Measurements from ENCODE around the gene YBX1.
"Not testable (repeated sequence)": the region's sequence is repeated elsewhere in the genome, so short reads cannot be mapped to it uniquely, and the experiment has no call there.

YBX1 gene

DNA sequence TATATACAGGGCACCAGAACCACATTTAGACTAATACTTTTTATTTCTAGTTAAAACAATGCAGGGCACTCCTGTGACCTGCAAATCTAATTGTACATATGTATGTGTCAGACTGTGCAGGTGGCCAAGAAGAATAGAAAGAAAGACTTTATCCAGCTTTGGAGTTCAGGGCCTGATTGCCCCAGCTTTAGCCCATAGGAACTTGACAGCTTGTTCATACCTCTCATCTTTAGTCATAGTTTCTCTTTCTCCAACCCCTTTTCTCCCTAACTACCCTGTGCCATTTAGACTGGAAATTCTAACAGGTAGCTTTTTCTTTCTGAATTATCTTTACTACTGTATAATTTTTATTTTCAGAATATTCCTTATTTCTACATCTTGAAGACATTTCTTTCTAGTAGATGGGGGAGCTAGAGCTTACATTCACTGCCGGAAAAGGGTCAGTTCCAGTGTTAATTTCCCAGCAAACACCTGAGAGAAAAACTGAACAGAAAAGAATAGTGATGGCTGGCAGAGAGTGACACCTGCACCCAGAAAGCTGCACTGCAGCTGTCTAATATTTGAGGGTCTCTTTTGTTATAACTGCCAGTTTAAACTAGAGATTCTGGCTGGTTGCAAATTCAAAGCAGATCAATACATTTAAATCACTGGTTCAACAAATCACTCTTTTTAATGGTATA lies 8.4 kb downstream of the YBX1 start:
- no peak for DNase-seq

DNA sequence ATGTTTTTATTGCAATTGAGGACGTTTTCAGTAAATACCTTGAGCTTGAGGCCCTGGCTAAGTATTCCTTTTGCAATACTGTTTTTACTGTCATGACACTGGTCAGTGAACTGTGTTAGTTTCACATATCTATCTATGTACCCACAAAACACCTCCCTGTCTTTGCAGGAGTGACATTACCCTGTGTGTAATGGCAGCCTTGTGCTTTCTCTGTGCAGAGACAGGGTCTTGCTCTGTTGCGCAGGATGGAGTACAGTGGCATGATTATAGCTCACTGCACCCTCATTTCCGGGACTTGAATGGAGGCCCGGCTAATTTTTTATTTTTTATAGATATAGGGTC lies 8.9 kb downstream of the YBX1 start:
- no peak for DNase-seq

DNA sequence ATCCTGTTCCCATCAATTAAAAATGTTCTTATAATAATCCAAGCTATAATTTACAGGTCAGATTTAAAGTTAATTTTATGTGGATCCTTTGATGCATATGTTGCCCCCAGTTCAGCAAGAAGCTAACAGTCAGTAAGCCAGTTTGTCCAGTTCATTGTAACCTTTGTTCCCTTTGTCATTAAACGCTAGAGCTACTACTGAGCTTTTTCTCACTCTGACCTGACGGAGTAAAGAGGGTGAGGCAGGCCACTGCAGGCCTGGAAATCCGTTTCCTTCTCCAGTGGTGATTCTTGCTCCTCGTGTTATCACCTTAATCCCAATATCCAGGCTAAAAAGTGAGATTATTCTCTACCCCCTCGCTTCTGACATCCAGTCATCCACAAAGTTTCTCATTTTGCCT lies 10.2 kb downstream of the YBX1 start:
- no peak for DNase-seq

DNA sequence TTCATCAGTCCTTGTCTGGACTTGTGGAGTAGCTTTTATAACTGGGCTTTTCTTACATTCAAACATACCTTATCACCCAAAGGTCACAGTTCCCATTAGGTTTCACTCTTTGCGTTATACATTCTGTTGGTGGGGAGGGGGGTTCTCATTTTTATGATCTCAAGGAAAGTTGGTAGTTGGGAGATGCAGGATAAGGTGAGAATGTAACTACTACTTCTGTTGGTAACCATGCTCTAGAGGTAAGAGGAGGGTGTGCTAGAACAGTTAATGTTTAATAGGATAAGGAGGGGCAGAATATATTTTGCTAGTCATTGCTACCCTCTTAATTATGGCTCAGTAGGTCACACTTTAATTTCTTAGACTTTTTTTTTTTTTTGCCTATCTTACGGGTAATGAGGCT lies 10.7 kb downstream of the YBX1 start:
- DNase-seq, result no peak

DNA sequence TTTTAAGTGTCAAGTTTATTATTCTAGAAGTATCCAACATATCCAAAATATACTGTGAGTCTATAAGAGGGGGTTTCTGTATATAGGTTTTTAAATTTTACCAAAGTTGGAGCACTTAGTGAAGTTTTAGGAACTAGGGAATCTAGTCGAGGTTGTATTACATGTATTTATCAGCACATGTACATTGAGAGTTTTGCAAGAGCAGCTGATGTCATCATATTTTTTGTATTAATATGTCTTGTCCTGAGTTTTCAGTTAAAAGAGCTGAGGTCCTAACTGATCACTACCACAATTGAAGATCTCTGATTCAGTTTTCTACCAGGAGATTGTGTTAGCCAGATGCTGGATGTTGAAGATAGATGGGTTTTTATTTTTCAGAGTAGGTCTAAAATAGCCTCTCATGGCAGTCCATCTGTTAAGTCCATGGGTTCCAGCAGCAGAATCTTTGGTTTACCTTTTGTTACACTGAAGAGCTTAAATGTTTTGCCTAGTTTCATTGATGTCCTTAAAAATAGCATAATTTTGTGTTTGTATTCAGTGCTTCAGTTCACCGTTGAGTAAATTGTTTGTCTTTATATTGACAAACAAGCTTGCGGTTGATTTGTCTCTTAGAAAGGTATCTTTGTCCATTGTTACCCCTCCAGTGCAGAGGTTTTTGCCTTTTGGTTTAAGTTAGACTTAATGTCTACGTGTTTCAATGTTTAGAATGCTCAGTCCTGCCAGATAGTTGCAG lies 16.0 kb downstream of the YBX1 start:
- DNase-seq, result no peak

DNA sequence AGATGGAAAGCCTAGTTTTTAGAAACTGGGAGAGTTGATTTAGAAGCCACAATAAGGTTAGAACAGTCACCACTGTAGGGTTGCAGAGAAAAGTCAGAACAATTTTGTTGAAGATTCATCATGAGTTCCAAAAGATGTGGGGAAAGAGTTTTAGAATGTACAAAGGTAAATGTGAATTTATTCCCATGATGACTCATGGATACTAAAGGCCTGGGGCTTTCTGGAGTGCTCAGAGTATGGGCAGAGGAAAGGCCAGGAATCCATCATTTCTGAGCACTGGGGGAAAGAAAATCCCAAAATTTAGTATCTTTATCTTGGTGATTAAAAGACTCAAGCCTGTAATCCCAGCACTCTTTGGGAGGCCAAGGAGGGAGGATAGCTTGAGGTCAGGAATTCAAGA lies 17.8 kb downstream of the YBX1 start:
- DNase-seq, result no peak

DNA sequence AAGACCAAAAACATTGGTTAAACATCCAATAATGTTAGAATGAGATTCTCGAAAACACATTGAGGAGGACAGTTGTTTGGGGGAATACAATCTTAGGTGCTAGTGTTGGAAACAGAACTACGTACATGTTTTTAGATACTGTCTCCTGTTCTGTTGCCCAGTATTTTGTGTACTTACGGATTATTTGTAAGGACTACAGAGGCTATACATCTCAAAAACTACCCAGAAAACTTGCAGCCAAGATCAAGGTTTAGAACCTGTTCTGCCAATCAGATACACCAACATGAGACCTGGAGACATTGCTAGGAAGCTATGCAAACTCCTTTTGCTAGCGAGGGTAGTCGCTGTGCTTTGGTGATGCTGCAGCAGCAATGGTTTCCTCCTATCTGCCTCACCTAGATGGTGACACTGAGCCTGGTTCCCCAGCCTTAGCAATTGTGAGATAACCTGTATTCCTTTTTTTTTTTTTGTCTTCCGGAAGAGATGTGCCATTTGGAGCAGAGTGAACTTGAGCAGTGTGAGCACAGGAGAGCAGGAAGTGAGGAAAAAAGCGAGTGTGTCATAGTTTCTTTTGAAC lies 21.8 kb downstream of the YBX1 start:
- no peak for DNase-seq

DNA sequence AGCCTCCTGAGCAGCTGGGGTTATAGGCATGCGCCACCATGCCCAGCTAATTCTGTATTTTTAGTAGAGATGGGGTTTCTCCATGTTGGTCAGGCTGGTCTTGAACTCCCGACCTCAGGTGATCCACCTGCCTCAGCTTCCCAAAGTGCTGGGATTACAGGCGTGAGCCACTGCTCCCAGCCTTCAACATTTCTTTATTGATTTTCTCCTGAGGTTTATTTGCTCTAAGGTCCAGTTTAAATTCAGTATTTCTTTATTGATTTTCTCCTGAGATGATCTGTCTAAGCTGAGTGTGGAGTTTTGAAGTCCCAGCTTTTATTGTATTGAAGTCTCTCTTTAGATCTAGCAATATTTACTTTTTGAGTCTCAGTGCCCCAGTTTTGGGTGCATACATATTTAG lies 30.6 kb downstream of the YBX1 start:
- DNase-seq, result not testable (repeated sequence)

DNA sequence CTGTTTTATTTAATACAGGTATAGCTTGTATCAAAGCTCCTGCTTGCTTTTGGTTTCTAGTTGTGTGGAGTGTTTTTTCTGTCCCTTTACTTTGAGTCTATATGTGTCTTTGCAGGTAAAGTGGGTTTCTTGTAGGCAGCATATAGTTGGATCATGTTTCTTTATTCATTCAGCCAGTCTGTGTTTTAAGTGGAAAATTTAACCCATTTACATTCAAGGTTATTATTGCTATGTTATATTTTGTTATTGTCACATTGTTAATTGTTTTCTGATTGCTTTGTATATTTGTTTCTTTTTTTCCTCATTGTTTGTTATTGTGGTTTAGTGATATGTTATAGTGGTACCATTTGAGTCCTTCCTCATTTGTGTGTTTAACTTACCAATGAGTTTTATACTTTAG lies 31.1 kb downstream of the YBX1 start:
- no peak for DNase-seq

DNA sequence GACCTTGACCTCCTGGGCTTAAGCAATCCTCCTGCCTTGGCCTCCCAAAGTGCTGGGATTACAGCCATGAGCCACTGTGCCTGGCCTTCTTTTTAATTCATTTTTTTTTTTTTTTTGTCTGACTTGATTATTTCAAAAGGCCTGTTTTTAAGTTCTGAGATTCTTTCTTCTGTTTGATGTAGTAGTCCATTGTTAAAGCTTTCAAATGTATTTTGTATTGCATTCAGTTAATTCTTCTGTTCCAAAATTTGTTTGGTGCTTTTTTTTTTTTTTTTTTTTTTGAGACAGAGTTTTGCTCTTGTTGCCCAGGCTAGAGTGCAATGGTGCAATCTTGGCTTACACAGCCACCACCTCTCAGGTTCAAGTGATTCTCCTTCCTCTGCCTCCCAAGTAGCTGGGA lies 32.2 kb downstream of the YBX1 start:
- not testable (repeated sequence) for DNase-seq

DNA sequence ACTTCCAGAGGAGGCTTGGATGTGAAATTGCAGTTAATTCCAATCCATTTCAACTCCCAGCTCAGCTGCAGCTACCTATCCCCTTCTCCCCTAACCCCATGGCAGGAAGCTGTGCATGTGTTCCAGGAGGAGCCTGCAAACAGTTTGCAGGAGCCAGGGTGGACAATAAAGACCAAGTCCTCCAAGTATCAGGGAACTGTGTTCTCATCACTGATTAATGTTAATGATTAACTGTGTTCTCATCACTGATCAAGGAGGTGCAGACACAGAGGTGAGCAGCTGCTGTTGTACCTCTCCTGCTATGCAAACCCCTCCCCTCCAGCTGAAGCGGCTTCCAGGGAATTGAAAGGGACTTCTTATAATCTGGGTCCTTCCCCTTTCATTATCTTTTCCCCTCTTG lies 38.6 kb downstream of the YBX1 start:
- DNase-seq, result no peak

DNA sequence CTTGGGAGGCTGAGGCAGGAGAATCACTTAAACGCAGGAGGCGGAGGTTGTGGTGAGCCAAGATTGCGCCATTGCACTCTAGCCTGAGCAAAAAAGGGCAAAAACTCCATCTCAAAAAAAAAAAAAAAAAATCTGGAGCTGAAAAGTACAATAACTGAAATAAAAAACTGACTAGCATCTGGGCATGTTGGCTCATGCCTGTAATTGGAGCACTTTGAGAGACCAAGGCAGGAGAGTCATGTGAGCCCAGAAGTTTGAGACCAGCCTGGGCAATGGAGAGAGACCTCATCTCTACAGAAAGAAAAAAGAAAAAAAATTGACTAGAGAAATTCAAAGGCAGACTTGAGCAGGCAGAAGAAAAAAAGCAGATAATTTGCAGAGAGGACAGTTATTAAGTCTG lies 39.7 kb downstream of the YBX1 start:
- DNase-seq, result no peak

DNA sequence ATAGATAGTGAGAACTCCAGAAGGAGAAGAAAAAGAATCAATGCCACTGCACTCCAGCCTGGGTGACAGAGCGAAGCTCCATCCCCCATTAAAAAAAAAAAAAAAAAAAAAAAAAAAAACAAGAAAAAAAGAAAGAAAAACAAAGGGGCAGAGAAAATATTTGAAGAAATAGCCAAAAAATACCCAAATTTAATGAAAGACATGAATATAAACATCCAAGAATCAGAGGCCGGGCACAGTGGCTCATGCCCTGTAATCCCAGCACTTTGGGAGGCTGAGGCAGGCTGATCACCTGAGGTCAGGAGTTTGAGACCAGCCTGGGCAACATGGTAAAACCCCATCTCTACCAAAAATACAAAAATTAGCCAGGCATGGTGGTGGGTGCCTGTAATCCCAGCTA lies 40.2 kb downstream of the YBX1 start:
- DNase-seq, result not testable (repeated sequence)

DNA sequence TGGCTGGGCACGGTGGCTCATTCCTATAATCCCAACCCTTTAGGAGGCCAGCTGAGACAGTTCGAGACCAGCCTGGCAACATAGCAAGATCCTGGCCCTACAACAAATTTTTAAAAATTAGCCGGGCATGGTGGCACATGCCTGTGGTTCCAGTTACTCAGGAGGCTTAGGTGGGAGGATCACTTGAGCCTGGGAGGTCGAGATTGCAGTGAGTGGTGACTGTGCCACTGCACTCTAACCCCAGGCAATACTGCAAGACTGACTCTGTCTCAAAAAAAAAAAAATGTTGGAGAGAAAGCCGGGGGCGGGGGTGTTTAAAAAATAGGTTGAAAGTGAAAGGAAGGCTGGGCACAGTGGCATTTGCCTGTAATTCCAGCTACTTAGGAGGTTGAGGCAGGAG lies 41.3 kb downstream of the YBX1 start:
- no peak for DNase-seq

DNA sequence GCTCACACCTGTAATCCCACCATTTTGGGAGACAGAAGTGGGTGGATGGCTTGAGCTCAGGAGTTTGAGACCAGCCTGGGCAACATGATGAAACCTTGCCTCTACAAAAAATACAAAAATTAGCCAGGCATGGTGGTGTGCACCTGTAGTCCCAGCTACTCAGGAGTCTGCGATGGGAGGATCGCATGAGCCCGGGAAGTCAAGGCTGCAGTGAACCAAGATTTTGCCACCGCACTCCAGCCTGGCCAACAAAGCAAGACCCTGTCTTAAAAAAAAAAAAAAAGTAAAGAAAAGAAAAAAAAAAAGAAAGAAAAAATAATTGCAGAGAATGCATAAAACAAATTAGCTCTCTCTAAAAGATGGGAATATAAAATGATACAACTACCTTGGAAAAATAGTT lies 43.6 kb downstream of the YBX1 start:
- DNase-seq, result not testable (repeated sequence)

DNA sequence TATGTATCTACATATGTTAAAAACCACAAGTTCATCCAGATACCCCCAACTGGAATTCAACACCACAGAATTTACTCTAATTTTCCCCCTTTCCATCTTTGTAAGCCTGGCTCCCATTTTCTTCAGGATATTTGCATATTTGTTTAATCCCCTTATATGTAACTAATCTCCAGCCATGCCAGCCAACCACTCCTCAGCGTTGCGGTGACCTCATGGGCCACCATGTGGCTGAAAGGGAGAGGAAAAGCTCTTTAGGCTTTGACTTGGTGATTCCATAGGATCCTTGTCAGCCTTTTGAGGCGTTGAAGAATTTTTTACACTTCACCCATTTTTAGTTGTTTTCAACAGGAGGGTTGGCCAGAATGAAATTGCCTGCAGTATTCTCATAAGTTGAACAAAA lies 47.8 kb downstream of the YBX1 start:
- no peak for DNase-seq

DNA sequence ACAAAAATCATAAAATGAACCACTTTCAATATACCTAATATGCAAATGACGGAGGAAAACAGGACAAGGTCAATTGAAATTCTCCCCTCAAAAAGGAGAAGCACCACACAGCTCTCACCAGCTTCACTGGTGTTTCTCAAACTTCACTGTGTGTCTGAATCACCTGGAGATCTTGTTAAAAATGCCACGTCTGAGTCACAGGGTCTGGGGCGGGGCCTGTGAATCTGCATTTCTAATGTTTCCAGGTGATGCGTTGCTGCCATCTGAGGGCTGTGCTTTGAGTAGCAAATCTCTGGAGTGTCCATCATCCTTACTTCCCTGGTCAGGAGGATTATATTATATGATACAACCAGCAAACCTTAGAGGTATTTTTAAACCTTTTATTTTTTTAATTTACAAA lies 48.8 kb downstream of the YBX1 start:
- no peak for DNase-seq

DNA sequence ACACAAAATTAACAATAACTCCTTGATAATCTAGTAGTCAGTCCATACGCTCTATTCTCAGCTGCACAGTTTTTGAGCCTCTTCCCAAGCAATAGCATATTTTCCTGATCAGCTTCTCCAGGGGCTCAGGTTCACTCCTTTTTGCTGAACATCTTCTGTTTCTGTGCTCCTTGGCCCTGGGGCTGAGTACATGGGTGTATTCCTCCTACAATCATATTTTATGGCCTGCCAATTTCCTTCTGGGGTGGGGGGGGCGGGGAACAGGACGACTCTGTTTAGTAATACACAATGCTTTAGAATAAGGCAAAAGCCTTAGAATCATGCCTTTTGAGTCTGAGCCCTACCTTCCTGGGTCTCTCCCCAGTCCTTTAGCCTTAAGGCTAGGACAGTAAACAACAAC lies 49.4 kb downstream of the YBX1 start:
- DNase-seq, result no peak

DNA sequence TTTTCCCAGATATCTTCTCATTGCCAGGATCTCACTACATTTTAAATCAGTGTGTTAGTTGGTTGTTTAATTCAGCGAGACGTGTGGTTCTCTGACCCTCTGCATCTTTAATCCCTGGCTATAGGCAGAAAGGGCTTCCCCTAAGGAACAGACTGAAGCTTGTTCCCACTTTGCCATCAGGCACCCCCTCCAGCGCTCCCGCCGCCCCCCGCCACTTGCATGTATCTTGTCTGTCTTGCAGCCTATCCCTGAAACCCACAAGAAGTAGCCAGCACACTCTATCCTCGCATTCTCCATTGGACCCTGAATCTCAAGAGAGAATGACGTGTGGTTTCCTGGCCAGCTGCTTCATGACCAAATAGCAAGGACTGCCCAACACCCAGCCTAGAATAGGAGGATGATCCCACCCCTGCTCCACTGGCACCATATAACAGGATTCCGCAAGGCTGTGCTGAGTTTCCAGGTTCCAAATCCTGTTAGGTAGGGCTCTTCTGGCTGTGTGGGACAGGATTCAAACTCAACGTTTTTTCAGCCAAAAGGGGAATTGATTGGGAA lies 50.0 kb downstream of the YBX1 start:
- no peak for DNase-seq

DNA sequence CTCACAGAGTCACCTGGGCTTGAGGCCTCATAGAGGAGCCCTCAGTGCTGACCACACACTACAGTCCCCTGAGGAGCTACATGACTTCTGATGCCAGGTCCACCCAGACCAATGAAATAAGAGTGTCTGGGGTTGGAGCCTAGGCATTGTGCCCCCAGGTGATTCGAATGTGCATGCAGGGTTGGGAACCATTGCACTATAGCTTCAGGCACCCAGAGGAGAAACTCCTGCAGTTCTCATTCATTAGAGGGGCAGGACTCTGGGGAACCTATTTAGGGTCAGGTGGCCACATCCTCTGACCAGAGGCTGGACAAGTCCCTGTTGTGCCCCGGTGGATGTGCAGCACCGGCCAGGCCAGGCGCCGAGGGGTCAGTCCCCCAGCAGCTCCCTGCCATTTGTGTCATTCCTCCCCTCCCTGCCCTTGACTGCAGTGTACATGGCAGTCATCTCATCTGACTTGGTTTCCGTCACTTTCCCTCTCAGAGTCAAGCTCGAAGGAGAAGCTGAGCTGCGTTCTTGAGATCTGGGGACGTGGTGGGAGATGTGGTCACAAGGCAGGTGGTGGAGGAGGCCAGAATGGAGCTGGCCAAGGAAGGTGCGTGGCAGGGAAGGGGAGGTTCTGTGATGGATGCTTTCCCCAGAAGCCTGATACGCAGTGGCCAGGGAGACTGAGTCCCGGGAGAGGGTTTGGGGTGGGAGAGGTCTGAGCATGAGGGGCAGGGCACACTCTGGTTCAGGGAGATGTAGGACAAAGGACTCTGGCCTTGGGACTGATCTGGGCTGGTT lies 51.4 kb downstream of the YBX1 start:
- no peak for DNase-seq

DNA sequence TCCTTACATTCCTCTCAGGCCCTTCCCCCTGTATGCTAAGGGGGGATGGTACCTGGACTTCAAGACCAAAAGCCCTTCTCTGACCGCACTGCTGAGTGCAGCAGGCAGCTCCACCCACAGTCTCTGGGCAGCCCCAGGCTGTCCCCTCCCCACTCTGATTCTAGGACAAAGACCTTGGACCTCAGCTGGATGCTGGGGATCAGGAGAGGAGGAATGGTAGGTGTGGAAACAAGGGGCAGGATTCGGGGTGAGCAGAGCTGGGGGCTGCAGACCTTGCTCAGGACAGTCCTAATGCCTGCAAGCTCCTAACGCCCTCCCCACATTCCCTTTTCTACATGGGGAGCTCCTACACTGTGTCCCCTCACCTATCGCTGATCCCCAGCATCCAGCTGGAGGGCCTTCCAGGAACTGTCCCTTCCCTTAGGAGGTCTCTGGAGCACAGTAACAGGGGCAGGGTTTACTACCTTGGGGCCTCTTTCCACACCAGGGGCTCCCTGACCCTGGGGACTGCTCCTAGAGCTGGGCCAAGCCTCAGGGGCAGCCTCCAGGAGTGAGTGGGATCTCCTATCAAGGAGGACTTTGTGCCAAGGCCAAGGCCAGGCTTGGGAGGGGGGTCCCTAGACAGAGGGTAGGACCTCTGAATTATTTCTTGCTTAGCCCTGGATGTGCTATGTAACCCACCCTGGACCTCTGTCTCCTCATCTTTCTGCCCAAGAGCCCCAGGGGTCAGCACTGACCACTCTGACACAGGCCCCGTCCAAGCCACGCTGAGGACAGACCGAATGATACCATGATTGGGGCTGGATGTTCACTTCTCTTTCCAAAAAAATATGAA lies 52.2 kb downstream of the YBX1 start:
- DNase-seq, result no peak

DNA sequence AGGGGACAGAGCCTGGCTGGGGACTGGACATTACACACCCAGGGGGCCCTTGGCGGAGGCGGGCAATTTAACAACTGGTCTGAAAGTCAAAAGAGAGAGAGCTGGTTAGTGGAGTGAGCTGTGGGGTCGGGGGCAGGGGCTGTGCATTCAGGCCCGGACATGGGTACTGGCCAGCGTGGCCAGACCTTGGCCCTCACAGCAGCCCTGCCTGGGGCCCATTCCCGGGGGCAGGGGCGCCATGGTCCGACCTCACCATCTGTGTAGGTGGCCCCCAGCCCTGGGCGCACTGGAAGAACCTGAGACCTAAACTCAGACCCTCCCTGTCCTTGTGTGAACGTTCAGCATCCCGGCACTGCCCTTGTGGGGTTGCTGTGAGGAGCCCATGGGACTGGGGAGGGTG lies 52.8 kb downstream of the YBX1 start:
- no peak for DNase-seq

All from activated CD4-positive, alpha-beta T cell treated with anti-CD3 and anti-CD28 coated beads, Interleukin-2, amount 50 U/mL, for 1 hour (primary cell).